Activated CD8-positive, alpha-beta memory T cell treated with anti-CD3 and anti-CD28 coated beads, Interleukin-2, amount 50 U/mL, for 1 hour (primary cell): Measurements from ENCODE around the gene GRIK3.
"Not testable (repeated sequence)": the region's sequence is repeated elsewhere in the genome, so short reads cannot be mapped to it uniquely, and the experiment has no call there.

Experiments used
- DNase-seq: peaks from one replicate; pipeline ENCODE4 v3.0.0-alpha.2; 2020; ENCODE audit errors: extremely low read depth

Gene GRIK3

GRCh38 chr1:36909946-36910725, 124.2 kb downstream of the GRIK3 start:
- no peak for DNase-seq

- not testable (repeated sequence) for DNase-seq
Measured at GRCh38 chr1:36909359-36909758, 125.0 kb downstream of the GRIK3 start.

GRCh38 chr1:36908096-36908495, 126.2 kb downstream of the GRIK3 start:
- DNase-seq, result no peak

GRCh38 chr1:36906555-36906954, 127.8 kb downstream of the GRIK3 start:
- DNase-seq, result no peak

GRCh38 chr1:36905941-36906340, 128.4 kb downstream of the GRIK3 start:
- DNase-seq, result no peak

- DNase-seq, result no peak
Measured at GRCh38 chr1:36900128-36900527, 134.2 kb downstream of the GRIK3 start.

- not testable (repeated sequence) for DNase-seq
Measured at GRCh38 chr1:36897813-36898212, 136.5 kb downstream of the GRIK3 start.

GRCh38 chr1:36894824-36895223, 139.5 kb downstream of the GRIK3 start:
- no peak for DNase-seq

- DNase-seq, result no peak
Measured at GRCh38 chr1:36890776-36891175, 143.5 kb downstream of the GRIK3 start.

- DNase-seq, result no peak
Measured at GRCh38 chr1:36889478-36890226, 144.7 kb downstream of the GRIK3 start.

GRCh38 chr1:36888811-36889477, 145.4 kb downstream of the GRIK3 start:
- DNase-seq, result no peak

- DNase-seq, result no peak
Measured at GRCh38 chr1:36885540-36886357, 148.6 kb downstream of the GRIK3 start.

GRCh38 chr1:36884801-36885200, 149.5 kb downstream of the GRIK3 start:
- no peak for DNase-seq

- DNase-seq, result no peak
Measured at GRCh38 chr1:36884029-36884701, 150.2 kb downstream of the GRIK3 start.

- no peak for DNase-seq
Measured at GRCh38 chr1:36883315-36883949, 150.9 kb downstream of the GRIK3 start.

- no peak for DNase-seq
Measured at GRCh38 chr1:36882536-36883285, 151.6 kb downstream of the GRIK3 start.

- DNase-seq, result no peak
Measured at GRCh38 chr1:36881541-36881940, 152.8 kb downstream of the GRIK3 start.

- no peak for DNase-seq
Measured at GRCh38 chr1:36881068-36881405, 153.3 kb downstream of the GRIK3 start.

GRCh38 chr1:36880155-36881067, 153.9 kb downstream of the GRIK3 start:
- no peak for DNase-seq
